ENCODE results near the gene KCNH2.
"Not testable (repeated sequence)": the region's sequence is repeated elsewhere in the genome, so short reads cannot be mapped to it uniquely, and the experiment has no call there.

KCNH2 gene

DNA sequence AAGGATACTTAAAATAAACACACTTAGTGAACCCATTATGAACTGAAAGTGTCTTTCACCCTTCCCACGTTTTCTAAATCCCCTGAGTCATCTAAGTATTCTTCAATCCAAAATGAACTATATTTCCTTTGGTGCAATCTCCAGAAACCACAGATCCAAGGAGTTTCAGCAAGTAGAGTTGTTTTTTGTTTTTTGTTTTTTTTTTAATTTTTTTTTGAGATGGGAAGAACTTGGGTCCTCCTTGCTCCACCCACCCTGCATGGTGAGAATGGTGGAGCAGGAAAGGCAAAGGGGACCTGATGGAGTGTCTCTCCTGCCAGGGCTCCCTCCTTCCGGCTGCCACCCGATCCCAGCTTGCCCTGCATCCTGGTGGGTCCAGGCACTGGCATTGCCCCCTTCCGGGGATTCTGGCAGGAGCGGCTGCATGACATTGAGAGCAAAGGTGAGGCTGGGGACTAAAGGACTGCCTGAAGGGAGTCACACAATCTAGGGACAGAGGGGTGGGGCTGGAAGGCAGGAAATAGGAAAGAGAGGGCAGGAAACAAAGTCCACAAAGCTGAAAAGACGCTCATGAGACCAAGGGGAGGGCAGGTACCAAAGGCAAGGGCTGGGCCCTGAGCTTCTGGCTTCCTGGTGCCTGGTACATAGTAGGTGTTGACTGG, 34.0 kb upstream of the KCNH2 start:
- no peak for DNase-seq

DNA sequence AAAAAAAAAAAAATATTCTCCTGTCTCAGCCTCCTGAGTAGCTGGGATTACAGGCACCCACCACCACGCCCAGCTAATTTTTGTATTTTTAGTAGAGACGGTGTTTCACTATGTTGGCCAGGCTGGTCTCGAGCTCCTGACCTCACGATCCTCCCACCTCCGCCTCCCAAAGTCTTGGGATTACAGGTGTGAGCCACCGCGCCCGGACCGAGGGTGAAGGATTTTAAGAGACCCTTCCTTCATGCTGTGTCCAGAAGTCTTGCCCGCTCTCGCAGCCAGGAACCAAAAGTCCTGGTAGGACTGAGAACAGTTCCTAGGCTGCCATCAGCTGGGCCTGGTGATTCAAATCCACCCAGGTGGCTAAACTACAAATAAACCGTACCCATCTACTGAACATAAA, 33.5 kb upstream of the KCNH2 start:
- DNase-seq = not testable (repeated sequence)

DNA sequence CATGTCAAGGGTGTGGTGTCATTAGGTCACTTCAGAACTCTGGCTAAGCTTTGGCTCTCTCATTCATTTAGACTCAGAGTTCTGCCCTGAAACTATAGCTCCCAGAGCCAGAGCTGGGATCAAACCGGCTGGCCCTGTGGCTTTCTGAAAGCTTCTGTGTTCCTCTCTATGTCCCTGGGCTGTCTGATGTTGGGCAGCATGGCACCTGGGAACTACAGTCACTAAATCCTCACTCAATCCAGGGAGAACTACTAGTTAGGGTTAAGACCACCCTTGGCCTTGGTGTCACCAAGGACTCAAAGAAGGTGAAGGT, 32.9 kb upstream of the KCNH2 start:
- DNase-seq = peak in 1 of 2 donors; percentile 48

DNA sequence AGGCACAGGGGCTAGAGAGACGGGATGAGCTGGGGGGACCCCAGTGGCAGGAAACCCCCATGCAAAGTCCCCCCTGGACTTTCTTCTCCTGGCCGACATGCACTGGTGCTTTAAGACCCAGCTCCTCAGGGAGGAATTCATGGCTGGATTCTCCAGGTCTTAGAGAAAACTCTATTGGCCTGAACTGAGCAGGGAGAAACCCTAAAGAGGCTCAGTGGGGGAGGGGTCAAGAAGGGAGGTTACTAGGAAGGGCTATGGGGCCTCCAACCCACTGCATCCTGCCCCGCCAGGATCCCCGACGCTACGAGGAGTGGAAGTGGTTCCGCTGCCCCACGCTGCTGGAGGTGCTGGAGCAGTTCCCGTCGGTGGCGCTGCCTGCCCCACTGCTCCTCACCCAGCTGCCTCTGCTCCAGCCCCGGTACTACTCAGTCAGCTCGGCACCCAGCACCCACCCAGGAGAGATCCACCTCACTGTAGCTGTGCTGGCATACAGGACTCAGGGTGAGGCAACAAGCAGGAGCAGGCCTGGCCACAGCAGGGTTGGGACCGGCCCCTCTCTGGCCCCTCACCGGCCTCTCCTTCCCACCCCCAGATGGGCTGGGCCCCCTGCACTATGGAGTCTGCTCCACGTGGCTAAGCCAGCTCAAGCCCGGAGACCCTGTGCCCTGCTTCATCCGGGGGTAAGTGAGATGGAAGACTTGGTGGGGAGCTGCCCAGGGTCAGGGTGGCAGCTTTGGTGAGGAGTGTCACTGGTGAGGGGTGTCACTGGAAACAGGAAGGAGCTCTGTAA, 32.4 kb upstream of the KCNH2 start:
- peak; percentile 44 to 50 for DNase-seq

DNA sequence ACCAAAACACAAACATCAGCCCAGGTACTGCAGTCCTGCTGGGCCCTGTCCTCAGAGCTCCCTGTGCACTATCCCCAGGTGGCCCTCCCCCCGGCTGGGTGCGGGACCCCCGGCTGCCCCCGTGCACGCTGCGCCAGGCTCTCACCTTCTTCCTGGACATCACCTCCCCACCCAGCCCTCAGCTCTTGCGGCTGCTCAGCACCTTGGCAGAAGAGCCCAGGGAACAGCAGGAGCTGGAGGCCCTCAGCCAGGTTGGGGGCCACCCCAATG, 31.9 kb upstream of the KCNH2 start:
- no peak for DNase-seq

DNA sequence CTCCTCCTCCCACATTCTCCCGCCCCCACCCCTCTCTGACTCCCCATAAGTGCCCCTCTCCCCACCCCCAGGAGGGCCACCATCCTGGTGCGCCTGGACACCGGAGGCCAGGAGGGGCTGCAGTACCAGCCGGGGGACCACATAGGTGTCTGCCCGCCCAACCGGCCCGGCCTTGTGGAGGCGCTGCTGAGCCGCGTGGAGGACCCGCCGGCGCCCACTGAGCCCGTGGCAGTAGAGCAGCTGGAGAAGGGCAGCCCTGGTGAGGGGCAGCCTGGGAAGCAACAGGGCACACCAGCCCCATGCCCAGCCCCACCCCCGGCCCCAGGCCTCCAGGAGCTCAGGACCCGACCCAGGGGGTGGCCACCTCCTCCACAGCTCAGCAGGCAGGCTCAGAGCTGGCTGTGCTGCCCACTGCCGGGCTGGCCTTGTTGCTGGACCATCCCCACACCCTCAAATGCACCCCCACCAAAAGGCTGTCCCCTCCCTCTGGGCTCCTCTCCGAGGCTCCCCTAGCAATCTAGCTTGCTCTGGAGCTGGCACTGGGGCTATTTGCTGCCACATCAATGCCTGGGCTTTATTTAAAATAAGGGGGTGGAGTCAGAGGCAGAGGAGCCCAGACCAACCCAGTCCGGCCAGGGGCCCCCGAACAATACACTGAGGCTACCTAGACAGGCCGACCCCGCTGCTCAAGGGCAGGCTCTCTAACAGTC, 31.4 kb upstream of the KCNH2 start:
- DNase-seq = no peak

DNA sequence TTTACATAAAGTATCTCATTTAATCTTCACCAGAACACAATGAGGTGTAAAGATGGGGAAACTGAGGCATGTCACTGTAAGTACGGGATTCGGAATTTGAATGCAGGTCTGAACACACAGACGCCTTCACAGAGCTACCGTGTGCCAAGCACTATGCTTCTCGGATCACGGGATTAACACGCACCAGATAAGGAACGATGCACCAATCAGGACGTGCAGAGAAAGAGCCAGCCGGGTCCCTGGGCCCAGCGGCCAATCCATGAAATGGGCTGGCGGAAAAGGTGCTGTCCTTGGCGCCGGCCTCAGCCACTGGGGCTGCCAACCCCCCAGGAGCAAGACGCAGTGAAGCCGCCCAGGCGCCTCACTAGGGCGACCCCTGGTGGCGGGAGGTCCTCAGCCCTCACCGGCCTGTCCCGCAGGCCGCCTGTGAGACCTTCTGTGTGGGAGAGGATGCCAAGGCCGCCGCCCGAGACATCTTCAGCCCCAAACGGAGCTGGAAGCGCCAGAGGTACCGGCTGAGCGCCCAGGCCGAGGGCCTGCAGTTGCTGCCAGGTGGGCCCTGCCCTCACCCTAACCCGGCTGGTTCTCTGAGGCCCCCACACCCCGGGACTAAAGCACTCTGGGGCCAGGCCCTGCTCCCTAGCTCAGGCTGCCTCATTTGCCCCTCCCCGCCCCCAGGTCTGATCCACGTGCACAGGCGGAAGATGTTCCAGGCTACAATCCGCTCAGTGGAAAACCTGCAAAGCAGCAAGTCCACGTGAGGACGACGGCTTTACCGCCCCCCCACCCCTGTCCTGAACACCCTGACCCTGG, 30.6 kb upstream of the KCNH2 start:
- peak; percentile 79 to 87 for DNase-seq

DNA sequence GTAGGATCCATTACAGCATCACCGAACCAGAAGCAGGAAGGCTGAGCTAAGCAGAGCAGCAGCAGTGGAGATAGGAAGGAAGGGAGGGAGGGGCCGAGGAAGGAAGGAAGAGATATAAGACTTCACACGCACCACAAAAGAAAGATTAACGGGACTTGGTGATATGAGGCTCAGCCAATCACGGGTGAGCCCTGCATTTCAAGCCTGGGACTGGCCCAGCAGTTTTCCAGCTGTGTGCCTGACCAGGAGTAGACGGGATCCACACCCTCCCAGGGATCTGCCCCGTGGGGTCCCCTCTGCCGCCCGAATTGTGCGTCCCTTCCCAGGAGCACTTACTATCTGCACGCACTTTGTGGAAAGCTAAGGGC, 30.0 kb upstream of the KCNH2 start:
- peak; percentile 25 to 62 for DNase-seq

DNA sequence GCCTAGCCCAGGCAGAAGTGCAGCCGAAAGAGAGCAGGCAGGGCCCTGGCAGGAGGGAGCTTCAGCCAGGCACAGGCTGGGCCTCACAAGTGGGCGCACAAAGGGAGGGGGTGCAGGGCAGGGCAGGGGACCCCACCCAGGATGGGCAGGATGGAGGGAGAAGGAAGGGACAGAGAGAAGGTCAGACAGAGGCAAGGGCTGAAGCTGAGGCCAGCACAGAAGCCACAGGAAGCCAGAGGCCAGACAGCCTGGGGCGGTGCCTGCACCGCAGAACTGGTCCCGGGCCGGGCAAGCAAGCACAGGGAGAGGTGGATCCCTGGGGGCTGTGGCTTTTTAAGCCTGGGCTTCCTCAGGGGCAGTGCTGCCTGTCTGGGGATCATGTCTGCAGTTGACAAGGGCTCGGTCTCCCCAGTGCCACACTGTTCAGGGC, 29.4 kb upstream of the KCNH2 start:
- DNase-seq = no peak

DNA sequence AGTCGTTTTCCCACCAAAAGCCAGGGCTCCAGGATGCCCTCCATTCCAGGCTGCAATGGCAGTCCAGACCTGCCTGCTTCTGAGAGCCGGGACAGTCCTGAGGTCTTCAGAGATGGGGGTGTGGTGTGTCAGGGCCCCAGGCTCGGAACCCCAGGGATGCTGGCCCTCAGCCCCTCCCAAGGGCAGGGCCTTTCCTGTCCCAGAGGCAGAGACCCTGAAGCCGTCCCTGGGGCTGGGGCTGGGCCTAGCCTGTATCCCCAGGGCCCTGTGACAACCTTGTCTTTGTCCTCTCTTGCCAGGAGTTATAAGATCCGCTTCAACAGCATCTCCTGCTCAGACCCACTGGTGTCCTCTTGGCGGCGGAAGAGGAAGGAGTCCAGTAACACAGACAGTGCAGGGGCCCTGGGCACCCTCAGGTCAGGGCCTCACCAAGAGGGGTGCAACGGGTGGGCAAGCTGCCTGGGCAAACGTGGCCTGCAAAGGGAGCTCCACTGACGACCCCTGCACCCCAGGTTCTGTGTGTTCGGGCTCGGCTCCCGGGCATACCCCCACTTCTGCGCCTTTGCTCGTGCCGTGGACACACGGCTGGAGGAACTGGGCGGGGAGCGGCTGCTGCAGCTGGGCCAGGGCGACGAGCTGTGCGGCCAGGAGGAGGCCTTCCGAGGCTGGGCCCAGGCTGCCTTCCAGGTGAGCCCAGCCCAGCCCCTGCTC, 28.6 kb upstream of the KCNH2 start:
- DNase-seq = no peak

DNA sequence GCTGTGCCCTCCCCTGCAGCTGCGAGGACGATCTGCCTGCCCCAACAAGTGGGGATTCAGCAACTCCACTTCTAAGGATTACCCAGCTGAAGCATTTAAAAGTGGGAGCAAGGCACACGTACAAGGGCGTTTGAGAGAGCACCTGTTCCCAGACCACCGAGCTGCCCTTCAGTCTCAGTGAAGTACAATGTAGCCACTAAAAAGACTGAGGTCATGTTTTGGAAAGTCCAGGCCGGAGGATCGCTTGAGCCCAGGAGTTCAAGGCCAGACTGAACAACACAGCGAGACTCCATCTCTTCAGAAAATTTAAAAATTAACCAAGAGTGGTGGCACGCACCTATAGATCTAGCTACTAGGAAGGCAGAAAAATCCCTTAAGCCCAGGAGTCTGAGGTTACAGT, 27.4 kb upstream of the KCNH2 start:
- no peak for DNase-seq

DNA sequence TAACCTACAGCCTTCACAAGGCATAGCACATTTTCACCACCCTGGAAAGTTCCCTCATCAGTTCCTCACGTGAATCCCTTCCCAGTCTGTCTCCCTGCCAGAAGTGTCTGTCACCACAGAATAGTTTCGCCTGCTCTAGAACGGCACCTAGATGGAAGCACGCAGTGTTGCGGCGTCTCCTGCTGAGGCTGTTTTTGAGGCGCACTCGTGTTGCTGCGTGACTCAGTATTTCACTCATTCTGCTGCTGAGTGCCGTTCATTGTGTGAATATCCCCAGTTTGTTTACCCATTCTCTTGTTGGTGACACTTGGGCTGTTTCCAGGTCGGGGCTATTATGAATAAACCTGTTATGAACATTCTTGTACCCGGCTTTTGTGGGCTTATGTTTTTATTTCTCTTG, 25.5 kb upstream of the KCNH2 start:
- no peak for DNase-seq

DNA sequence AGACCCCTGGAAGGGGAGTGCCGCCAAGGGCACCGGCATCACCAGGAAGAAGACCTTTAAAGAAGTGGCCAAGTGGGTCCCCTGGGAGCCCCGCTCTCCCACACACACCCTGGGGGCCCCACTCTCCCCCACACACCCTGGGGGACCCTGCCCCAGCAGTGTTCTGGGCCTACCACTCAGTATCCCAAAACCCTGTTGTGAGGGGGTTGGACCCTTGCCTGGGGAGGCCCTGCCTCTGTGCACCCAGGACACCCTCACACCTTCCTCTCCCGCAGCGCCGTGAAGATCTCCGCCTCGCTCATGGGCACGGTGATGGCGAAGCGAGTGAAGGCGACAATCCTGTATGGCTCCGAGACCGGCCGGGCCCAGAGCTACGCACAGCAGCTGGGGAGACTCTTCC, 23.4 kb upstream of the KCNH2 start:
- no peak for DNase-seq

DNA sequence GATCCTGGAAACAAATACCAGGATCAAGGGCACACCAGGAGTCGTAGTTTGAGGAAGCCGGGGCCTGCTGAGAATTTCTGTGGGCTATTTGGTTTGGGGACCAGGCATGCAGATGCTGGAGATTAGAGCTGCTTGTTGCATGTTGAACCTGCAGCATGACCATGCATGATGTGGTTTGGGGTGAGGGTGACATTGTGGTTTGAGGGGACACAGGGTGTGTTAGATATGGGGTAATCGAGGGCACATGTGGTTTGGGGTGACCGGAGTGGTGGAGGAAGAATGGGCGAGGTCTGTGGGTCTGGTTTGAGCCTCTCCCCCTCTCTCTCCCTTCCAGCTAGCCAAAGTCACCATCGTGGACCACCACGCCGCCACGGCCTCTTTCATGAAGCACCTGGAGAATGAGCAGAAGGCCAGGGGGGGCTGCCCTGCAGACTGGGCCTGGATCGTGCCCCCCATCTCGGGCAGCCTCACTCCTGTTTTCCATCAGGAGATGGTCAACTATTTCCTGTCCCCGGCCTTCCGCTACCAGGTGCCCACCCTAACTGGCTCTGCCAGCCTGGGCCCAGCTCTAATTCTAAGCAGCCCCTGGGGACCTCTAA, 22.9 kb upstream of the KCNH2 start:
- no peak for DNase-seq

DNA sequence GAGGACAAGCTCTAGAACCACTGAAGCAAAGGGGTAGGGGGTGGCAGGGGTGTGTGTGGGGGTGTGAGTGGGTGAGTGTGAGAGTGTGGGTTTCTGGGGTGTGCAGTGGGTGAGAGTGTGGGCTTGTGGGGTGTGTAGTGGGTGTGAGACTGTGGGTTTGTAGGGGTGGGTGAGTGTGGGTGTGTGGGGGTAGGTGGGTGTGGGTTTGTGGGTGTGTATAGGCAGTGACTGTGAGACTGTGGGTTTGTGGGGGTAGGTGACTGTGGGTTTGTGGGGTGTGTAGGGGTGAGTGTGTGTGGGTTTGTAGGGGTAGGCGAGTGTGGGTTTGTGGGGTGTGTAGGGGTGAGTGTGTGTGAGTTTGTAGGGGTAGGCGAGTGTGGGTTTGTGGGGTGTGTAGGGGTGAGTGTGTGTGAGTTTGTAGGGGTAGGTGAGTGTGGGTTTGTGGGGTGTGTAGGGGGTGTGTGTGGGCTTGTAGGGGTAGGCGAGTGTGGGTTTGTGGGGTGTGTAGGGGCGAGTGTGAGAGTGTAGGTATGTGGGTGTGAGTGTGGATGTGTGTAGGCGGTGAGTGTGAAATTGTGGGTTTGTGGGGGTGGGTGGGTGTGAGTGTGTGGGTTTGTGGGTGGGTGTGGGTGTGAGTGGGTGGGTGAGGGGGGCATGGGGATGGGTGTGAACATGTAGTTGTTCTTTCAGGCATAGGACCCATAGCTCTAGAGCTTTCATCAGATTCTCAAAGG, 21.5 kb upstream of the KCNH2 start:
- peak; percentile 48 to 54 for DNase-seq

DNA sequence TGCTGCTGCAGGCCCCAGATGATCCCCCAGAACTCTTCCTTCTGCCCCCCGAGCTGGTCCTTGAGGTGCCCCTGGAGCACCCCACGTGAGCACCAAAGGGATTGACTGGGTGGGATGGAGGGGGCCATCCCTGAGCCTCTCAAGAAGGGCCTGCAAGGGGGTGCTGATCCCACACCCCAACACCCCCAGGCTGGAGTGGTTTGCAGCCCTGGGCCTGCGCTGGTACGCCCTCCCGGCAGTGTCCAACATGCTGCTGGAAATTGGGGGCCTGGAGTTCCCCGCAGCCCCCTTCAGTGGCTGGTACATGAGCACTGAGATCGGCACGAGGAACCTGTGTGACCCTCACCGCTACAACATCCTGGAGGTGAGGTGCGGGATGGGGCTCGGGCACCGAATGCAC, 20.9 kb upstream of the KCNH2 start:
- DNase-seq = no peak

DNA sequence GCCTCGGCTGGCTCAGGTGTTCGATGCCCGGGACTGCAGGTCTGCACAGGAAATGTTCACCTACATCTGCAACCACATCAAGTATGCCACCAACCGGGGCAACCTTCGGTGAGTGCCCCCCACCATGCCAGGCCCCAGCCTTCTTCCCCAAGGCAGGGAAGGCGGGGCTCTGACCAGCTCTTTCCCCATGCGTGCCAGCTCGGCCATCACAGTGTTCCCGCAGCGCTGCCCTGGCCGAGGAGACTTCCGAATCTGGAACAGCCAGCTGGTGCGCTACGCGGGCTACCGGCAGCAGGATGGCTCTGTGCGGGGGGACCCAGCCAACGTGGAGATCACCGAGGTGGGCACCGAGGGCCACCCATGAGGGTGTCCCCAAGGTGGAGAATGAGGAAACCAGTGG, 20.2 kb upstream of the KCNH2 start:
- DNase-seq = no peak

DNA sequence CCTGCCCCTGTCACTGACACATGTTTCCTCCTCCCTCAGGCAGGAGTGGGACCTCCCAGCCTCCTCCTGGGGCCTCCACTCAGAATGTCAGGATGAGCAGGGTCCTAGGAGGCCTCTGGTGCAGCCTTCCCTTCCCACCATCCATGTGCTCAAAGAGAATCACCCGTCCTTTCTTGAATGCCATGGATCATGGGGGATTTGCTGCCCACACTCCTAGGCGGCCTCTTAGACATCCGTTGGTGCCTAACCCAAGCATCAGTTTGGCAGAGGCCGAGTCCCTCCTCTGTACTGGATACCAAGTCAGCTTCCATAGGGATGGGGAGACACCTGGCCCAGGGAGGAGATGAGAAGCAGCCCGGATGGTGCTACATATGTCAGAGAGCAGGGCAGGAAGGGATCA, 19.7 kb upstream of the KCNH2 start:
- no peak for DNase-seq

DNA sequence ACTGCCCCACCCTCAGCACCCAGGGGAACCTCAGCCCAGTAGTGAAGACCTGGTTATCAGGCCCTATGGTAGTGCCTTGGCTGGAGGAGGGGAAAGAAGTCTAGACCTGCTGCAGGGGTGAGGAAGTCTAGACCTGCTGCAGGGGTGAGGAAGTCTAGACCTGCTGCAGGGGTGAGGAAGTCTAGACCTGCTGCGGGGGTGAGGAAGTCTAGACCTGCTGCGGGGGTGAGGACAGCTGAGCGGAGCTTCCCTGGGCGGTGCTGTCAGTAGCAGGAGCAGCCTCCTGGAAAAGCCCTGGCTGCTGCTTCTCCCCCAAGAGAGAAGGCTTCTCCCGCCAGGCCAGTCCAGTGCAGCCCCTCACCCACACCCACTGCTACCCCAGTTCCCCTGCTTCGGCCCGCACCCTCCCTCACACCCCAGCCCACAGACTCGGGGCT, 19.0 kb upstream of the KCNH2 start:
- DNase-seq = no peak

DNA sequence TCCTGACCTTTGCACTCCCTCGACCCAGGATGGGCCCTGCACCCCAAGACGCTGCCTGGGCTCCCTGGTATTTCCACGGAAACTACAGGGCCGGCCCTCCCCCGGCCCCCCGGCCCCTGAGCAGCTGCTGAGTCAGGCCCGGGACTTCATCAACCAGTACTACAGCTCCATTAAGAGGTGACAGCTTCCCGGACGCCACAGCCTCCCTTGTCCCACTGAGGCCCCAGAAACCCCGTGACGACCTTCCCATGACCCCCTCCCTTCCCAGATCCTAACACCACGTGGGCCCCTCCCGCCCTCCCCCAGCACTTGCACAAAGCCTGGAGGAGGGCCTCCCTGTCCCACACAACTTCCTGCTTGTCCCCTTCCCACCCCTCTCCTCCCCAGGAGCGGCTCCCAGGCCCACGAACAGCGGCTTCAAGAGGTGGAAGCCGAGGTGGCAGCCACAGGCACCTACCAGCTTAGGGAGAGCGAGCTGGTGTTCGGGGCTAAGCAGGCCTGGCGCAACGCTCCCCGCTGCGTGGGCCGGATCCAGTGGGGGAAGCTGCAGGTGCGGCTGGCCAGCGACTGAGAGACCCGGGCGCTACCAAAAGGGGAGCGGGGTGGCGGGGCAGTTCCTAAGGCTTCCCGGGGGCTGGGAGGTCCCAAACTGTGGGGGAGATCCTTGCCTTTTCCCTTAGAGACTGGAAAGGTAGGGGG, 18.4 kb upstream of the KCNH2 start:
- no peak for DNase-seq

DNA sequence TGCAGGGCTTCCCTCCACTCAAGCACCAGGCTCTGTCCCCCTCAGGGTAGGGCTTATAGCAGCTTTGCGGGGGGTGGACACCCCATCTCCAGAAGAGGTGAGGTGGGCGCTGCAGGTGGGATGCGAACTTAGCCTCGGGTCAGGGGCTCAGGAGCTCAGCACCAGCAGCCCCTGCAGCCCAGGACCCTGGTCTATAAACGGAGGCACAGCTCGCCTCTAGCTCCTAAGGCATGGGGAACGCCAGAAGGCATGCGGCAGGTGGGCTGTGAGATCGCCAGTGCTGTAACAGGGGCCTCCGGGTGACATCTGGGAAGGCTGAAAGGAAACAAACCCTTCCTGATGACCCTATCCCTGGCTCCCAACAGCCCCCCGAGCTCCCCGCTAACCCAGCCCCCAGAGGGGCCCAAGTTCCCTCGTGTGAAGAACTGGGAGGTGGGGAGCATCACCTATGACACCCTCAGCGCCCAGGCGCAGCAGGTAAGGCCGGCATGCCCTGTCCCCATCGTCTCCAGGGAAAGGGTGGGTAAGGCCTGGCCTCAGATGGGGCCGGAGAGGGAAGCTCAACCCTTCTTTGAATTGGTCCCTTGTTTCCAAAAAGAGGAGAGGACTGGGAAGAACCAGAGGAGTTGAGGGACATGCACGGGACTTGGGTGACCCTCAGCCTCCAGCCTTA, 16.9 kb upstream of the KCNH2 start:
- no peak for DNase-seq
